GM21717 (cell line): Measurements from ENCODE around the gene SLC5A12.
A peak's percentile ranks its signal among the peaks of the same experiment; 100 is the strongest.

Experiments
- ATAC-seq: cut with Tn5 transposase; IDR thresholded peaks from one replicate; pipeline ENCODE4 v1.9.1; 2021; ENCODE audit warnings: mild to moderate bottlenecking, moderate library complexity; ENCODE audit not compliant: unreplicated experiment

SLC5A12 gene, protein sequence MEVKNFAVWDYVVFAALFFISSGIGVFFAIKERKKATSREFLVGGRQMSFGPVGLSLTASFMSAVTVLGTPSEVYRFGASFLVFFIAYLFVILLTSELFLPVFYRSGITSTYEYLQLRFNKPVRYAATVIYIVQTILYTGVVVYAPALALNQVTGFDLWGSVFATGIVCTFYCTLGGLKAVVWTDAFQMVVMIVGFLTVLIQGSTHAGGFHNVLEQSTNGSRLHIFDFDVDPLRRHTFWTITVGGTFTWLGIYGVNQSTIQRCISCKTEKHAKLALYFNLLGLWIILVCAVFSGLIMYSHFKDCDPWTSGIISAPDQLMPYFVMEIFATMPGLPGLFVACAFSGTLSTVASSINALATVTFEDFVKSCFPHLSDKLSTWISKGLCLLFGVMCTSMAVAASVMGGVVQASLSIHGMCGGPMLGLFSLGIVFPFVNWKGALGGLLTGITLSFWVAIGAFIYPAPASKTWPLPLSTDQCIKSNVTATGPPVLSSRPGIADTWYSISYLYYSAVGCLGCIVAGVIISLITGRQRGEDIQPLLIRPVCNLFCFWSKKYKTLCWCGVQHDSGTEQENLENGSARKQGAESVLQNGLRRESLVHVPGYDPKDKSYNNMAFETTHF

DNA sequence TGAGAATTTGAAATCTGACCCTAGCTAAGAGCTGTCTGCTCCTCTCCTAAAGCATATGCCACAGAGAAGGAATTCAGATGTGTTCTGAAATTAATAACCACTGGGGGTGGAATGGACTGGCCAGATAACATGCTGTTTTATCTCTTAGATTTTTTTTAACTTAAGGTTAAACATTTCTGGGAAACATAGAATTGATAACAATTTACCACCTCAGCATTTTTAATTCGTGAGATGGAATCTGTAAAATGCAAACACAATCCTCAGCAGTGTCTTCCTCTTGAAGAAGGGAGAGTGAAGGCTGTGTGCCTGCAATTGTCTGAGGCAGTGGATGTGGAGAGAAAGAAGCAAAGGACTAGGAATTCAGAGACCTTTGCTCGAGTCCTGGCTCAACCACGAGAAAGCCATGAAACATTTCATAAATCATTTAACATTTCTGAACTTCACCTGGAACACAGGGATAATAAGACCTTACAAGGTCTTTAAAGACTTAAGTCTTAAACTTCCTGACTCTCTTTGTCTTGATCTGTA lies at the start of gene SLC5A12:
Gene SLC5A12, minus strand, starts transcription at position 113 of the 528 bp plus-strand sequence. CDS start 346 bp downstream, outside the sequence.
- ATAC-seq, result no peak

DNA sequence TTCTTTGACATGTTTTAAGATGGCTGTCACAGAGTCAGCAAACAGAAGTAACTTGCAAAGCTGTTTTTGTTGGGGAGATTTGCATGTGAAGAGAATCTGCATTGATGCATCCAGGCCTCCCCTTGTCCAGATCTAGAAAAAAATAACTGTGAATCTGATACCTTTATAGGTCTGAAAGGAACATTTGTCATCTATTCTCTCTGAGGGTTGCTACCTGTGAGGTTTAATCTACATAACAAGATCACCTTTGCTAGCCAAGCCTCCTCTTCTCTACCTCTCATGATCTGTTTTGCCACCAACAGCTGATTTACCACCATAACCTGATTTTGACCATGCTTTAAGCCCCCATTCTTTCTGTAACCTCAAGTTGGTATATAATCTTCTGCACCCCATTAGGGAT lies 47.2 kb upstream of the SLC5A12 start:
- ATAC-seq, result no peak

DNA sequence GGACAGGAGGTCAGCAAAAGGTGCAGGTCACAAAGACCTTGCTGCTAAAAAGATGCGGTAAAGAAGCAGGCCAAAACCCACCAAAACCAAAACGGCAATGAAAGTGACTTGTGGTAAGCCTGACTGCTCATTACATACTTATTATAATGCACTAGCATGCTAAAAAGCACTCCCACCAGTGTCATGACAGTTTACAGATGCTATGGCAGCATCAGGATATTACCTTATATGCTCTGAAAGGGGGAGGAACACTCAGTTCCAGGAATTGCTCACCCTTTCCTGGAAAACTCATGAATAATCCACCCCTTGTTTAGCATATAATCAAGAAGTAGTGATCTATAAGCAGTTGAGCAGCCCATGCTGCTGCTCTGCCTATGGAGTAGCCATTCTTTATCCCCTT lies 45.2 kb upstream of the SLC5A12 start:
- ATAC-seq, result no peak

DNA sequence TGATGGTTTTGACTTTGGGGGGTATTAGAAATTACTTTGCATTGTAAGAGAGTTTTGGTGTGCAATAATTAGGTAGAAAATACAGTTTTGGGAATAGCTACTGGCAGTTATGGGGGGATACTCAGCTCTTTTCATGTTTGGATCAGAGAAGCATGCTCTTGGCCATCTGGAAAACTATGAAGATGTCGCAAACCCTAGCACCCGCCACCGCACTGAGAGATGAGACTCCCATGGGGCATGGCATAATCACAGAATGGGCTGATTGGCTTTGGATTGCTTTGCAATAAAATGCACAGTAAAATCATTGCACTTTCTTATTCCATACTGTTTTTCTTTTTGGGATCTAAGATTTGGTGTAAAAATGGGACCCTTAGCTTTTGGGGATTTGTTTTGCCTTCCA lies 43.5 kb upstream of the SLC5A12 start:
- no peak for ATAC-seq

DNA sequence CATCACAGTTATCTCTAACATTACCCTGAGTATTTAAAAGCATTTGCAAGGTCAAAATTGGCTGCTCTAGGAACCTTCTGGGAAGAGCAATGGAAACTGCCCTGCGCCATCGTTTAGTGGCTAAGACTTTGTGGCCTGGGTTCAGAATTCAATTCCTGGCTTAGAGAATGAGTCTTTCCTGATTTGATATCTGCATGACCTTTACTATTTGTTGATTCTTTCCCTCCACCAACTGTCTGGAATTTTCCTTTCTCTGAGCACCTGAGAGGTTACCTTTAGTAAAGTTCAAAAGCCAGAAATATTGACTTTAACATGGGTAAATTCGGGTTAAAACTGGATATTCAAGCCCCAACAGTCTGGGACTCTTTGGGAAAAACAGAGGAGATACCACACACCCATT lies 43.0 kb upstream of the SLC5A12 start:
- no peak for ATAC-seq

DNA sequence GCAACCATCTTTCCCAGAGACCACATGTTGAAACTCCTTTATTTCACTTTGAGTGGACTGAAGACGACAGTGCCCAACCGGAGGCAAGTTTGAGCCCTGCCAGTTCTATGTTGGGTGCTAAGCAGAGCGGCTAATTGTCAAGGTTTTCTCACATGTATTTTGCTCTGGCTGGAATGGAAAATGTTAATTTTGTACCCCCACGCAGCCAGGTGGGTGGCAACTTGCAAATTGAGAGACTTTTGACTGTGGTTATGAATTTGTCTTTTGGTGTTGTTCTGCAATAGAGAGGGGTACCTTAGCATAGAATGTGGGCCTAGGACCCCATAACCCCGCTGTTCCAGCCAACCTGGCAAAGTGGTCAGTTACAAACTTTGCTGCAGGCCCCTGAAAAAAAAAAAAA lies 42.5 kb upstream of the SLC5A12 start:
- ATAC-seq, result no peak

DNA sequence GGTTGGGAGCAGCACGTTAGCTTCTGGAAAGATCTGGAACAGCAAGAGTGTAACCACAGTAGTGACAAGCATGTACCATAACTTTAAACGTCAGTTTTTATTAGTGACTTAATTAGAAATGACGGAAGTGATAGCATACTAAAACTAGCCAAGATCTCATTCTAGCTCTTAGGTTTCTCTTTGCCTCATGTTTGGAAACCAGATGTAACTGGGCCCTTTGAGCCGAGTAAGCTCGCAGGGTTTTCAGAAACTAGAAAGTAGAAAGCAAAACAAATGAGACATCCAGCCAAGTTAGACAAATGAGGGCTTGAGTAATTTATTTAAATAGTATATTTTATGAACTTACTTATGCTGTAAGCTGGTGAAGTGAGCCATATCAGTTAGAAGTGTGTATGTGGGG lies 40.2 kb upstream of the SLC5A12 start:
- peak; percentile 86 for ATAC-seq

DNA sequence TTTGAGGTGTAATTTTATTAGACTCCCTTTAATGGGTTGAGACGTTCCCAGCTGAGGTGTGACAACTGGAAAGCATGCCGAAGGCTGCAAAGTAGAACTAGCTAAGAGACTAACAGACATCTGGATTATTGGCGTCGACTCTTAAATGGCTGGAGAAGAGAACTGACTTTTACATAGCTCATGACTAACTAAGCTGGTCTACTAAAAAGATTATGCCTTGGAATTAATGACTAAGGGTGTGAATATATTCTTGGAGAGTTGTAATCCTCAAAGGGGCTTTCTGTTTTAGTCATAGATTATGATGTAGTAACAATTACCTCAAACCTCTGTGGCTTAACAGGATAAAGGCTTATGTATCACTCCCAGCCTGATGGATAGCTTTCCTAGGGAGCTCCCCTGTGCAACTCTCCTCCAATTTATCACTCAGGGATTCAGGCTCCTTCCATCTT lies 39.5 kb upstream of the SLC5A12 start:
- ATAC-seq, result no peak

DNA sequence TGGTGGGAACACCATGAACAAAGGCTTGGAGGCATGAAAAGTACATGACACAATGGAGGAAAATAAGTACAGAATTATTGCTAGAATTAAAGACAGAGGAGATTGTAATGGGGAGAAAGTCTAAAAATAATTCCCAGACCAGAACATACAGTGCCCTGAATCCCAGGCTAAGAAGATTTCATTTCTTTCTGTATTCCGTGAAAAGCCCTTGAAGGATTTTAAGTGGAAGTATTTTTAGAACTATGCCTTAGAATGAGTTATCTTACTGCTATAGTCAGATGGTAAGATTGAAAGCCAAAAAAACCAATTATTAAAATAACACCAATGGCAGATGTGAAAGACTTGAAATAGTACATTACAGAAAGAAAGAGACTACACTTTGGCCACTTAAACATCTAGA lies 36.1 kb upstream of the SLC5A12 start:
- ATAC-seq, result no peak

DNA sequence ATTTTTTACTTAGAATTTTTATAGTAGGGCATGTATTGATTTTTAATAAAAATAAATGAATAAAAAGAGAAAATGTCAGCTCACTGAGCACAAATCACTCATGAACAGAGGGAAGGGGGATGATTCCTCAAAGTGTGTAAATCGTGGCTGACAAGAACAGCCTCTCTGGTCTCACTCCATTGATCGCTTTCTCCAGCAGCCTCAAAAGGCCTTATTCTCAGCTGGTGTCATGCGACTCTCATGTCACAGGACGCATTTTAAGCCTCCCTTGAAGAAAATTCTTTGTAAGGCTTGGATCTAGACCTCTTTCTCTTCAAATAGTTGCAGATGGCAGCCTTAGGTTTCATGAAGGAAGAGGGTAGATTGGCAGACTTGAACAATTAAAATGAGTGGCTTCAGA lies 33.9 kb upstream of the SLC5A12 start:
- ATAC-seq, result no peak

DNA sequence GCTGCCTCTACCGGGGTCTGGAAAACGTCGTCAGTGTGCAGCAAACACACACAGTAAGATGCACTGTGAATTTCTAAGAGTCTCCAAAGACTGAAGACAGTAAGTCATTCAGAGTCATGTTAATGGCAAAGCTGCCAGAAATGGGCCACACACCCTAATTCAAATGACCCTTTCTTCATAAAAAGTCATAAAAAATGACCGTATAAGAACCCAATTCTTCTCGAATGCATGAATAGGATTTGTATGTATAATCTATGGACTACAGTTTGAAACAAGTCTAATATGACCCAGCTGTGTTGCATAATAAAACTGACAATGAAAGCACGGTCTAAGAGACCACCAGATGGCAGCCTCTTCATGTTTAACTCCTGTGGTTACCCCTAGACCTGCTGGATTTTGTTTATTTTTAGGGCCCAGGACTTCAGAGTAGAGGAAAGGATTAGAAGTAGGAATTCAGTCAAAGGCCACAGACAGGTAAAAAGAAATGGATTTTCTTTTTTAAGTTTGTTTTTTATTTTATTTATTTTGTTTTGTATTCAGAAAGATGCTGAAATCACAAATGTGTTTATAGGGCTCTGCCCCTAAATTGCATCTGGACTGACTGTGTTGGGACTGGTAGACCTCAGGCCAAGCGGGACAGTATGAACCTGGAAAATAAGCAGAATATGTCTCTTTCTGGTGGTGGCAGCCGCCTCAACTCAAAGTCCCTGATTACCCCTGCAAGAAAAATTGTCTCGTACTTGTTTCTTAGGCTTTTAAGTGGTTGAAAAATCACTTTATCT lies 32.1 kb upstream of the SLC5A12 start:
- peak; percentile 81 for ATAC-seq

DNA sequence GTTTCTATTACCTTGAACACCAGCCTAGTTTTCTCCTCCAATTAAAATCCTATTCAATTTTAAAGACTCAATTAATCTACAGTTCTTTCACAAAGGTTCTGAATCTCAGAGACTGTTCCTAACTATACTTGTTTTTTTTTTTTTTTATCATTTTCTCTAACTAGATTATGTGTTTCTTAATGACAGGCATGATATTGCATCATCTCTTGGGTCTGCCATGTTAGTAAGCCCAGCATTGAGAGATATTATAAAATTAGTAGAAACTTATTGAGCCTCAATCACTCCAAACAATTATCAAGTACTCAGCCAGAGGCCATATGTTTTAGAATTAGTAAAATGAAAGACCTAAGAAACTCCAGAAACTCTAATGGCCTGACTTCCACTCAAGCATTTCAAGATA lies 28.1 kb upstream of the SLC5A12 start:
- no peak for ATAC-seq

DNA sequence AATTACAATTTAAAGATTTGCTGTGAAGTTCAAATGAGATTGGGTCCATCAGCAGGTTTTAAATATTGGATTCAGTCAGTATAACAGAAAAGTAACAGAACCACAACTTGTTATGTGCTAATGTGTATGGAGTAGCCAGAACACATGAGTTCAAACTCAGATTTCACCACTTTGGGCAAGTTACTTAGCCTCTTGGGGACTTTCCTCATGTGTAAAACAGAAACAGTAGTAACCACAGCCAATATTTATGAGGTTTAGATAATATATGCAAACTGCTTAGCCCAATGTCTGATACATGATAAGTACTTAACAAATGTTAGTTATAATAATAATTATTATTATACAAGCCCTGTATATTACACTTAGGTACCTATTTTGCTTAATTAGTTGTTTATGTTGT lies 21.8 kb upstream of the SLC5A12 start:
- ATAC-seq, result peak; percentile 86

DNA sequence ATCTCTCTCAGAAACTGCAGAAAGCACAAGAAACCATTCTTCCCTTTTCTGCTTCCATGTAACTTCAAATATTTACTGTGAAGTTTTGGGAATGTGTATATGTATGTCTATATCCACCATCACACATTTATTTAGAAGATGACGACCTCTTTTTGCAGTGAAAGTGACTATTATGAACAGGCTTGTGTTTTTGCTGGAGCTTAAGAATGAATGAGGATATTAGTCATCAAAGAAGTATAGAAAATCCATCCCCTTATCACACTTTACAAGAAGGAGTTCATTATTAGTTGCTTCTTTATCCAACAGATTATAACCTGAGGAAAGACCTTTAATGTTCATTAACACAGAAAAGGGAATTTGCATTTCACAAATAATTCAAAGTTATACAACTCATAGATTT lies 21.1 kb upstream of the SLC5A12 start:
- ATAC-seq, result no peak

DNA sequence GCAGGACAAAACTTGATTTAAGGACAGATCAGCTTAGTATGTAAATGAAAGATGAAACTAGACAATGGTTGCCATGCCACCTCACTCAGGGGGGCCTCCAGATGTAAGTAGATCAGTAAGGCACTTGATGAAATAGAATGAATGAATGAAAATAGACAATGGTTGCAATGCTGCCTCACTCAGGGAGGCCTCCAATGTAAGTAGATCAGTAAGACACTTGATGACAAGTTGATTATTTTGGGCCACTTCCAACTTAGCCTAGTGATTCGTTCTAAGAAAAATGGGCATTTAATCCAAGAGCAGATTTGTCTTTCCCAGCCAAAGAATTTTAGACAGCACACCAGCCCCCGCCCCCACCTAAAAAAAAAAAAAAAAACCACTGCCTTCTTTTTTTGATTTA lies 19.2 kb upstream of the SLC5A12 start:
- ATAC-seq, result no peak

DNA sequence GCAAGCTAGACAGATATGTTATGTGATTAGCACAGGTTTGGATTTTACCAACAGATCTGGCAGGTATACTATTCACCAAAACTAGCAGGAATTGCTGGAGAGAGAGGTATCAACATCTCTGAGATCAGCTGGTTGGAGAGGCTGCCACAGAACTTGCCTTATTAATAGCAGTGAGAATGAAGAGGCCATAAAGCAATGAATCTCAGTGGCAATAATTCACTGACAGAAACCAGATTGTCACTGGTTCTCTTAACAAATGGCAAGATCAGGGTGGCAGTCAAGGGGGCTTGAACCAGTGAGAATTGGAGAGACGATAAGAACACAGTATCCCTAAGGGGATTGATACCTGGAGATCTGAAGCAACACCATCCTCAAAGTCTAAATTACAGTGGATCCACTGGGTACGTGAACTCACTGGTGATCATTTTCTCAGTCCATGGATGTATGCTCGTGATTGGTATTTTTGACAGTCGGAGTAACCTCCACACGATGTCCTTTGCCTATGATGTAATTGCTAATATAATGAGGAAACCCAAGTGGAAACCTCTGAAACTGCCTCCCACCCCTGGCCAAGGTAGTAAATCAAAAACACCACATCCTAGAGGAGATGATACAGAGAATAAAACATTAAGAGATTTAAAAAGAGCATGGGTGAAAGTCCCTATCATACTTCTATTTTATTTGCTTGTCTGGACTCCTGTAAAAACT lies 17.7 kb upstream of the SLC5A12 start:
- ATAC-seq, result no peak

DNA sequence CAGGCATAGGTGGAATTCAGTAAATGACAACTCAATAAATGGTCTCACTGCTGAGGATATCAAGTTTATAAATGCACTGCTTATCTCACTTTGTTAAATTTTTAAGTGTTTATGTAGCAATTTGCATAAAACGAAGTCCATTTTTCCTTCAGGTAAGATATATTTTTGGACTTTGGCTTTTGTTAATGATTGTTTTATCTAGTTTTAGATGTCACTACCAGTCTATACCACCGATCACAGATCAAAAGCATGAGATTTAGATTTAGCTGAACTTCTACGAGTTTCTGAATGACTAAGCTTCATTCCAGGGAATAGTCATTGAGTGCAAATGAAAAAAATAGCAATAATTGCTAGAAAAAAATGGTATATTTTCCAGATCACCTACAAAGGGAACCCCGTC lies 12.8 kb upstream of the SLC5A12 start:
- no peak for ATAC-seq

DNA sequence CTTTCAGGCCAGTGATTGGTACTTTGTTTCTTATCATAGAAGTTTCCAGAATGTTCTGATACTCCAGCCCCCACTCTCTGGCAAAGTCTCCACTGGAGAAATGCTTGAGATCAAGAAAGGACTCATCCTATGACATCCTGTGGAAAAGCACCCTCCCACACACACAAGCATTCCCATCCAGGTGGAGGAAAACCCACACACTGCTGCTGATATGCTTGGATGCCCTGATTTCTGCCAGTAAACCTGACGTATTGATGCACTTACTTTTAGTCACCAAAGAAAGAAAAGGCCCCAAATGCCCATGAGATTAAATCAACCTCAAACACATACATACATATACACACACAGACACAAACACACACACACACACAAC lies 9.2 kb upstream of the SLC5A12 start:
- no peak for ATAC-seq

DNA sequence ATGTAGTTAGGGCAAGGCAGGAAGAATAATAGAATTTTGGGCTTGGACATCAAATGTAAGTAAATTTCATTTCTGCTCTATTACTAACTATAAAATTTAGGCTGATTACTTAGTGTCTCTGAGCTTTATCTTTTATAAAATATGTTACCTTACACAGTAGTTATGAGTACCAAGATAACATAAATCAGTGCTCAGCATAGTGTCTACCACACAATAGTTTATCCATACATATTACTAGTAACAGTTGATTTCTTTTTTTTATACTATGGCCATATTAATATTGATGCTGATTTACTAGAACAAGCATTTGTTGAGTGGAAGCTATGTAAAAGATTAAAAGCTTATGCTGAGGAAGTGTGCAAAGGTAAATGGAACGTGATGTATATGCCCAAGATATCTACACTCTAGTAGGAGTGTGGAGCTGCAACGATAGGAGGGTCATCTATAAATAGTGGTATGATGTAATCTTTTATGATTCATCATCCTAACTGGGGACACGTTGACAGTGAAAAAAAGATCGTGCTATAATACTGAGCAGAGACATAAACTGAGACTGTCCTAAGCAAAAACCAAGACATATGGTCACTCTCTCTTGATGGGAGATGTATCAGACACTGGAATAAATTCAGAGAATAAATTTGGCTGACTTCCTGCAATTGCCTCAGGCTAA lies 8.7 kb upstream of the SLC5A12 start:
- ATAC-seq, result no peak

DNA sequence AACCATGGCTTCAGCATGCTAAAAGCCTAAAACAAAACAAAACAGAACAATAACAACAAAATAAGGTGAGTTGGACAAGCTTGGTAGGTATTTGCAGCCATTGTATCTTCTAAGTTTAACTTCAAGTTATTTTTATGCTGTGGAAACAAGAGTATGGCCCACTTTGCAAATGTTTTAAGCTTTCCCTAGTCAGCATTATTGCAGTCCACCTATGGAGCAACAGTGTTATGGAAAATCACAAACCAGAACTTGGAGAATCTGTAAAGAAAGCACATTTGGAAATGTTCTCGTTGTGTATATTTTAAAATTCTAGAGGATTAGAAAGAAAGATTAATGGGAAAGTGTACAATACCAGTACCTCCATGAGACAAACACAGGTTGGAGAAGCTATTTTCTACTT lies 7.4 kb upstream of the SLC5A12 start:
- no peak for ATAC-seq
